Measurements from ENCODE around the gene ZCWPW2.

ZCWPW2 gene

GRCh38 chr3:28334552-28334951 lies 14.0 kb upstream of the ZCWPW2 start:
- TF ChIP-seq YY2 (tag by site-specific recombination; IDR thresholded peaks at IDR 0.05) (no peak), ZBTB7A (tag by site-specific recombination; IDR thresholded peaks at IDR 0.05; ENCODE audit: low read depth) (no peak), HOXA7 (CRISPR knock-in tag; IDR thresholded peaks at IDR 0.05; ENCODE audit: borderline replicate concordance) (no peak), ZNF791 (tag by site-specific recombination; IDR thresholded peaks at IDR 0.05) (no peak), SP2 (tag by site-specific recombination; IDR thresholded peaks at IDR 0.05) (no peak), ZNF24 (tag by site-specific recombination; IDR thresholded peaks at IDR 0.05) (no peak)

GRCh38 chr3:28335246-28335645 lies 13.3 kb upstream of the ZCWPW2 start:
- Histone ChIP-seq H3K36me3 (ENCODE audit: control insufficient read depth in 2 of 2, insufficient read depth in 1 of 2, low read length in 2 of 2) (peaks cover 0 to 77% of the 10 kb centered on the region in 2 experiments), H3K4me3 (ENCODE audit: low read depth, low read length) (no peak overlapping the region), H3K27ac (ENCODE audit: extremely low read depth, low read depth, low read length) (no peak overlapping the region), H3K9me3 (ENCODE audit: control insufficient read depth, insufficient read depth, low read depth, low read length) (no peaks in the 10 kb centered on the region), H3K4me1 (ENCODE audit: control insufficient read depth, insufficient read depth, low read length) (no peaks in the 10 kb centered on the region)
- POLR2A ChIA-PET = no interaction called here
- TF ChIP-seq ZFHX2 (tag by site-specific recombination; conservative IDR thresholded peaks at IDR 0.05) (no peak), ZNF184 (tag by site-specific recombination; IDR thresholded peaks at IDR 0.05) (no peak), MEIS1 (CRISPR knock-in tag; IDR thresholded peaks at IDR 0.05; ENCODE audit: borderline replicate concordance) (no peak), ZNF426 (tag by site-specific recombination; IDR thresholded peaks at IDR 0.05) (no peak)
- CTCF ChIA-PET = interaction anchor here (0.6 to 1.2 kb wide), 2 partner anchors 862 to 868 kb away, joined by 3 to 5 read pairs; no protein-coding TSS in a partner anchor

More at GRCh38 chr3:28334552-28334951, 14.0 kb upstream of the ZCWPW2 start:
- no peaks in the 10 kb centered on the region for H3K9me3 ChIP-seq (ENCODE audit: control insufficient read depth, insufficient read depth, low read depth, low read length)
- no peaks in the 10 kb centered on the region for H3K4me1 ChIP-seq (ENCODE audit: control insufficient read depth, insufficient read depth, low read length)
- POLR2A ChIA-PET = no interaction called here
- peaks cover 0 to 73% of the 10 kb centered on the region in 2 experiments for H3K36me3 ChIP-seq (ENCODE audit: control insufficient read depth in 2 of 2, insufficient read depth in 1 of 2, low read length in 2 of 2)
- H3K4me3 ChIP-seq (ENCODE audit: low read depth, low read length) = no peak overlapping the region
- no peak overlapping the region for H3K27ac ChIP-seq (ENCODE audit: extremely low read depth, low read depth, low read length)
- CTCF ChIA-PET = interaction anchor here (2.2 kb wide), 1 partner anchor 10 kb away, joined by 11 read pairs; no protein-coding TSS in a partner anchor

- no peaks in the 10 kb centered on the region for H3K4me1 ChIP-seq (ENCODE audit: control insufficient read depth, insufficient read depth, low read length)
- no peak overlapping the region for H3K4me3 ChIP-seq (ENCODE audit: low read depth, low read length)
- POLR2A ChIA-PET = no interaction called here
- H3K9me3 ChIP-seq (ENCODE audit: control insufficient read depth, insufficient read depth, low read depth, low read length) = no peaks in the 10 kb centered on the region
- H3K36me3 ChIP-seq (ENCODE audit: control insufficient read depth in 2 of 2, insufficient read depth in 1 of 2, low read length in 2 of 2) = peaks cover 0 to 63% of the 10 kb centered on the region in 2 experiments
- CTCF ChIA-PET = no interaction called here
- TF ChIP-seq ZNF341 (tag by site-specific recombination; IDR thresholded peaks at IDR 0.05; ENCODE audit: low read depth) = no peak
- H3K27ac ChIP-seq (ENCODE audit: extremely low read depth, low read depth, low read length) = no peak overlapping the region
These were observed 11.3 kb upstream of the ZCWPW2 start for GRCh38 chr3:28337230-28337629.

- POLR2A ChIA-PET = no interaction called here
These were observed 5.4 kb upstream of the ZCWPW2 start for GRCh38 chr3:28343144-28343543.

More at GRCh38 chr3:28343144-28343543, 5.4 kb upstream of the ZCWPW2 start:
- TF ChIP-seq ZNF501 (tag by site-specific recombination; IDR thresholded peaks at IDR 0.05) = no peak
- TF ChIP-seq ZNF521 (tag by site-specific recombination; IDR thresholded peaks at IDR 0.05) = no peak
- no peak for TF ChIP-seq HOXD13 (CRISPR knock-in tag; IDR thresholded peaks at IDR 0.05; ENCODE audit: borderline replicate concordance)
- no peak for TF ChIP-seq ZNF629 (tag by site-specific recombination; IDR thresholded peaks at IDR 0.05)
- TF ChIP-seq ZNF292 (tag by site-specific recombination; IDR thresholded peaks at IDR 0.05; ENCODE audit: borderline replicate concordance, low read depth) = no peak
- no peak for TF ChIP-seq ZBTB7A (tag by site-specific recombination; IDR thresholded peaks at IDR 0.05; ENCODE audit: low read depth)
- TF ChIP-seq ZNF585B (tag by site-specific recombination; IDR thresholded peaks at IDR 0.05) = no peak
- no peak for TF ChIP-seq WT1 (tag by site-specific recombination; IDR thresholded peaks at IDR 0.05)
- TF ChIP-seq ZNF398 (tag by site-specific recombination; IDR thresholded peaks at IDR 0.05) = no peak
- TF ChIP-seq ZBTB17 (tag by site-specific recombination; IDR thresholded peaks at IDR 0.05) = no peak
- no peak for TF ChIP-seq KLF8 (tag by site-specific recombination; IDR thresholded peaks at IDR 0.05)
- TF ChIP-seq ZNF561 (tag by site-specific recombination; IDR thresholded peaks at IDR 0.05; ENCODE audit: borderline replicate concordance) = no peak
- TF ChIP-seq ZNF48 (tag by site-specific recombination; IDR thresholded peaks at IDR 0.05) = no peak
- no peak for TF ChIP-seq ZNF514 (tag by site-specific recombination; IDR thresholded peaks at IDR 0.05)
- TF ChIP-seq, protein P1, sequence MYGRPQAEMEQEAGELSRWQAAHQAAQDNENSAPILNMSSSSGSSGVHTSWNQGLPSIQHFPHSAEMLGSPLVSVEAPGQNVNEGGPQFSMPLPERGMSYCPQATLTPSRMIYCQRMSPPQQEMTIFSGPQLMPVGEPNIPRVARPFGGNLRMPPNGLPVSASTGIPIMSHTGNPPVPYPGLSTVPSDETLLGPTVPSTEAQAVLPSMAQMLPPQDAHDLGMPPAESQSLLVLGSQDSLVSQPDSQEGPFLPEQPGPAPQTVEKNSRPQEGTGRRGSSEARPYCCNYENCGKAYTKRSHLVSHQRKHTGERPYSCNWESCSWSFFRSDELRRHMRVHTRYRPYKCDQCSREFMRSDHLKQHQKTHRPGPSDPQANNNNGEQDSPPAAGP (tag by site-specific recombination; IDR thresholded peaks at IDR 0.05) = no peak
- no peak for TF ChIP-seq EGR2 (tag by site-specific recombination; IDR thresholded peaks at IDR 0.05; ENCODE audit: low read depth)
- H3K4me3 ChIP-seq (ENCODE audit: low read depth, low read length) = no peak overlapping the region
- CTCF ChIA-PET = no interaction called here
- no peaks in the 10 kb centered on the region for H3K4me1 ChIP-seq (ENCODE audit: control insufficient read depth, insufficient read depth, low read length)
- H3K27ac ChIP-seq (ENCODE audit: extremely low read depth, low read depth, low read length) = no peak overlapping the region
- H3K36me3 ChIP-seq (ENCODE audit: control insufficient read depth in 2 of 2, insufficient read depth in 1 of 2, low read length in 2 of 2) = peaks cover 0 to 19% of the 10 kb centered on the region in 2 experiments
- H3K9me3 ChIP-seq (ENCODE audit: control insufficient read depth, insufficient read depth, low read depth, low read length) = no peaks in the 10 kb centered on the region

Measured in HEK293 (cell line).